ENCODE data around the gene IL20RB. TPM values are rescaled to one million over a fixed set of nuclear protein-coding genes. Genes with fewer than 3 reads are reported as not detected.

IL20RB gene
- total RNA-seq, 2 experiments from 2014 or later = 1.1 to 3.1 TPM

DNA sequence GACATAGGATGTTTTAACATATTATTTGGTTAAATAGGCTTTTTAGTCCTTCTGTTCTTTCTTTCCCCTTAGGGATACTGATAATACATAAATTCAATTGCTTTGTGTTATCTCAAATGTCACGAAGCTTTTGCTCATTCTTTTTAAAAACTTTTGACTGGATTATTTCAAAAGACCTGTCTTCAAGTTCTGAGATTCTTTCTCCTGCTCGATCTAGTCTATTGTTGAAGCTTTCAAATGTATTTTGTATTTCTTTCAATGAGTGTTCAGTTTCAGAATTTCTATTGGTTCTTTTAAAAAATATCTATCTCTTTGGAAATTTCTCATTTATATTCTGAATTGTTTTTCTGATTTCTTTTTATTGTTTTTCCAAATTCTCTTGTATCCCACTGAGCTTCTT is 16.9 kb downstream of the IL20RB start:
- CTCF ChIA-PET (ENCODE audit: unreplicated experiment) = no interaction called here
- Histone ChIP-seq H3K4me1 (ENCODE audit: insufficient read depth, low read length, poor library complexity, severe bottlenecking) (no peaks in the 10 kb centered on the region), H4K20me1 (ENCODE audit: insufficient read depth, low read length) (no peaks in the 10 kb centered on the region), H3K4me3 (ENCODE audit: low read depth, low read length, poor library complexity, severe bottlenecking) (no peak overlapping the region), H2AFZ (ENCODE audit: low read length) (no peak overlapping the region), H3K9me2 (ENCODE audit: insufficient read depth, low read length) (no peaks in the 10 kb centered on the region), H3K36me3 (ENCODE audit: insufficient read depth, low read length) (no peaks in the 10 kb centered on the region), H3K27ac (ENCODE audit: low read depth, low read length, poor library complexity, severe bottlenecking) (no peak overlapping the region), H3K4me2 (ENCODE audit: low read length) (no peak overlapping the region), H3K79me2 (ENCODE audit: insufficient read depth, low read depth, low read length) (no peaks in the 10 kb centered on the region), H3K9me3 (ENCODE audit: low read length) (no peaks in the 10 kb centered on the region)
- no TSS peak for BruUV-seq (replicated peaks)
- intact Hi-C loops (cut with micrococcal nuclease; ENCODE audit: unreplicated experiment) = no loop called here
- DNase-seq (ENCODE audit: low spot score) = peak; percentile 18
- TF ChIP-seq EZH2phosphoT487 (IDR thresholded peaks at IDR 0.05; ENCODE audit: borderline replicate concordance, low read depth, low read length) = no peak
- TF ChIP-seq, protein P1, sequence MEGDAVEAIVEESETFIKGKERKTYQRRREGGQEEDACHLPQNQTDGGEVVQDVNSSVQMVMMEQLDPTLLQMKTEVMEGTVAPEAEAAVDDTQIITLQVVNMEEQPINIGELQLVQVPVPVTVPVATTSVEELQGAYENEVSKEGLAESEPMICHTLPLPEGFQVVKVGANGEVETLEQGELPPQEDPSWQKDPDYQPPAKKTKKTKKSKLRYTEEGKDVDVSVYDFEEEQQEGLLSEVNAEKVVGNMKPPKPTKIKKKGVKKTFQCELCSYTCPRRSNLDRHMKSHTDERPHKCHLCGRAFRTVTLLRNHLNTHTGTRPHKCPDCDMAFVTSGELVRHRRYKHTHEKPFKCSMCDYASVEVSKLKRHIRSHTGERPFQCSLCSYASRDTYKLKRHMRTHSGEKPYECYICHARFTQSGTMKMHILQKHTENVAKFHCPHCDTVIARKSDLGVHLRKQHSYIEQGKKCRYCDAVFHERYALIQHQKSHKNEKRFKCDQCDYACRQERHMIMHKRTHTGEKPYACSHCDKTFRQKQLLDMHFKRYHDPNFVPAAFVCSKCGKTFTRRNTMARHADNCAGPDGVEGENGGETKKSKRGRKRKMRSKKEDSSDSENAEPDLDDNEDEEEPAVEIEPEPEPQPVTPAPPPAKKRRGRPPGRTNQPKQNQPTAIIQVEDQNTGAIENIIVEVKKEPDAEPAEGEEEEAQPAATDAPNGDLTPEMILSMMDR (conservative IDR thresholded peaks at IDR 0.05; ENCODE audit: low read length) = no peak
- POLR2A ChIA-PET = no interaction called here

DNA sequence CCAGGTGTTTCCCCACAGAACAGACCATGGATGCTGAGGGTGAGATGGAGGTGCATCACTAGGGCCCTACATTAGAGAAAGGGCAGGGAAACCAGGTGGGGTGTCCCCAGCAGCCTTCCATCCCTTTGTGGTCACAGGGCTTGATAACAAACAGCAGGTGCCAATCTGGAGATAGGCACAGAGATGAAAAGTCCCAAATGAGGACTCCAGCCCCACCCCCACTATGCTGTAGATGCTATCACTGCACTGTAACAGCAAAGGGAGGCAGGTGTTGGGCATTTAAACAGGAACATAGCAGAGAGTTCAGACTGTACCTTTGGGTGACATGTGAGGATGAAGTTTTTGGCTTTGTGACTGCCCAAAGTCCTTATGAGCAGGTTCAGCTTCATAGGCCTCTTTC is 21.4 kb downstream of the IL20RB start:
- no TSS peak for BruUV-seq (replicated peaks)
- Histone ChIP-seq H3K27ac (ENCODE audit: low read depth, low read length, poor library complexity, severe bottlenecking) (no peak overlapping the region), H3K4me3 (ENCODE audit: low read depth, low read length, poor library complexity, severe bottlenecking) (no peak overlapping the region), H3K79me2 (ENCODE audit: insufficient read depth, low read depth, low read length) (no peaks in the 10 kb centered on the region), H3K9me3 (ENCODE audit: low read length) (no peaks in the 10 kb centered on the region), H3K4me2 (ENCODE audit: low read length) (no peak overlapping the region), H3K36me3 (ENCODE audit: insufficient read depth, low read length) (no peaks in the 10 kb centered on the region), H3K4me1 (ENCODE audit: insufficient read depth, low read length, poor library complexity, severe bottlenecking) (no peaks in the 10 kb centered on the region), H3K9me2 (ENCODE audit: insufficient read depth, low read length) (no peaks in the 10 kb centered on the region), H4K20me1 (ENCODE audit: insufficient read depth, low read length) (no peaks in the 10 kb centered on the region), H2AFZ (ENCODE audit: low read length) (no peak overlapping the region)
- intact Hi-C loops (cut with micrococcal nuclease; ENCODE audit: unreplicated experiment) = no loop called here
- ChIA-PET CTCF (ENCODE audit: unreplicated experiment) (no interaction called here), POLR2A (interaction anchor here (0.6 kb wide), 1 partner anchor 250 kb away, joined by 3 read pairs; no protein-coding TSS in a partner anchor)
- no peak for DNase-seq (ENCODE audit: low spot score)
- TF ChIP-seq, protein P1 (conservative IDR thresholded peaks at IDR 0.05; ENCODE audit: low read length) = no peak
- no peak for TF ChIP-seq EZH2phosphoT487 (IDR thresholded peaks at IDR 0.05; ENCODE audit: borderline replicate concordance, low read depth, low read length)

DNA sequence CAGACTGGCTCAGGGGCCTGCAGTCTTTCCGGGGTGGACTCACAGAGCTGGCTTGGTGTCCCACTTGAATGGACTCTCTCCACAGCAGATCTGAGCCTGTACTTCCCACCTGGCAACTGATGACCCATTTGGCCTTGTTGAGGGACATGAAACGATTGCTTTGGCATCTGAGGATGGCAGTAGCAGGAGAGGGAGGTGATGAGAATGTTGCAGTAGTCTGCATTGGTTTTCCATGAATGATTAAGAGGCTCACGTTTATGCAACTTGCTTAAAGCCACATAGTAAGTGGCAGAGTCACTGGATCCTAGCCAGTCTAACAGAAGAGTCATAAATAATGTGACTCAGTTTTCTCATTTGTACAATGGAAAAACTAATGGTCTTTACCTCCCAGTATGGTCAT is 21.9 kb downstream of the IL20RB start:
- no peaks in the 10 kb centered on the region for H4K20me1 ChIP-seq (ENCODE audit: insufficient read depth, low read length)
- no peak for TF ChIP-seq EZH2phosphoT487 (IDR thresholded peaks at IDR 0.05; ENCODE audit: borderline replicate concordance, low read depth, low read length)
- TF ChIP-seq, protein P1 (conservative IDR thresholded peaks at IDR 0.05; ENCODE audit: low read length) = no peak
- no peaks in the 10 kb centered on the region for H3K4me1 ChIP-seq (ENCODE audit: insufficient read depth, low read length, poor library complexity, severe bottlenecking)
- no peaks in the 10 kb centered on the region for H3K9me3 ChIP-seq (ENCODE audit: low read length)
- intact Hi-C loops (cut with micrococcal nuclease; ENCODE audit: unreplicated experiment) = no loop called here
- H3K9me2 ChIP-seq (ENCODE audit: insufficient read depth, low read length) = no peaks in the 10 kb centered on the region
- H3K4me3 ChIP-seq (ENCODE audit: low read depth, low read length, poor library complexity, severe bottlenecking) = no peak overlapping the region
- CTCF ChIA-PET (ENCODE audit: unreplicated experiment) = no interaction called here
- no peaks in the 10 kb centered on the region for H3K36me3 ChIP-seq (ENCODE audit: insufficient read depth, low read length)
- no peak overlapping the region for H3K27ac ChIP-seq (ENCODE audit: low read depth, low read length, poor library complexity, severe bottlenecking)
- no peak overlapping the region for H3K4me2 ChIP-seq (ENCODE audit: low read length)
- H3K79me2 ChIP-seq (ENCODE audit: insufficient read depth, low read depth, low read length) = no peaks in the 10 kb centered on the region
- H2AFZ ChIP-seq (ENCODE audit: low read length) = no peak overlapping the region
- POLR2A ChIA-PET = no interaction called here
- BruUV-seq (replicated peaks) = no TSS peak
- no peak for DNase-seq (ENCODE audit: low spot score)

Measured in OCI-LY7 (cell line).